Fibroblast of lung (primary cell): Measurements from ENCODE around the gene GPC5. TPM values are rescaled to one million over a fixed set of nuclear protein-coding genes. Genes with fewer than 3 reads are reported as not detected.

Experiments
- DNase-seq, 2 donors: peaks; one replicate each; pipeline versions ENCODE4 v3.0.0 to v3.0.0-alpha.2; 2010; ENCODE audit warnings: low read depth in 2 of 2
- H2AFZ ChIP-seq: 2 replicates; pipeline ENCODE4 v1.5.1; 2012; ENCODE audit warnings: low read length, control low read depth, inconsistent platforms
- H3K27ac ChIP-seq: 2 replicates; pipeline ENCODE4 v1.5.1; 2011; ENCODE audit warnings: low read length, control low read depth; ENCODE audit not compliant: insufficient read depth
- H3K27me3 ChIP-seq: 2 replicates; pipeline ENCODE4 v1.5.1; 2011; ENCODE audit warnings: mild to moderate bottlenecking, low read length; ENCODE audit not compliant: control insufficient read depth, insufficient read depth
- H3K36me3 ChIP-seq: 2 replicates; pipeline ENCODE4 v1.5.1; 2011; ENCODE audit warnings: low read length; ENCODE audit not compliant: control insufficient read depth, insufficient read depth
- H3K4me1 ChIP-seq: 2 replicates; pipeline ENCODE4 v1.5.1; 2011; ENCODE audit warnings: low read length; ENCODE audit not compliant: control insufficient read depth, insufficient read depth; ENCODE audit errors: extremely low read depth
- H3K4me2 ChIP-seq: 2 replicates; pipeline ENCODE4 v1.5.1; 2011; ENCODE audit warnings: low read length, control low read depth; ENCODE audit not compliant: insufficient read depth; ENCODE audit errors: extremely low read depth
- H3K4me3 ChIP-seq, 4 experiments: fragments of 200-600 bp in 1 of 4; sonication (generic) in 1 of 4; replicated peaks in 1 of 4; 2 replicates each; pipeline ENCODE4 v1.5.1; 2011 to 2016; ENCODE audit warnings: low read length in 4 of 4, low read depth in 3 of 4, mild to moderate bottlenecking in 3 of 4, control low read depth in 2 of 4, inconsistent platforms in 1 of 4, mixed read lengths in 1 of 4; ENCODE audit not compliant: insufficient read depth in 1 of 4; ENCODE audit errors: control extremely low read depth in 1 of 4
- H3K79me2 ChIP-seq: 2 replicates; pipeline ENCODE4 v1.5.1; 2012; ENCODE audit warnings: mild to moderate bottlenecking, low read length, inconsistent platforms; ENCODE audit not compliant: control insufficient read depth, insufficient read depth
- H3K9ac ChIP-seq: 2 replicates; pipeline ENCODE4 v1.5.1; 2011; ENCODE audit warnings: mild to moderate bottlenecking, low read length, control low read depth; ENCODE audit not compliant: insufficient read depth
- H3K9me3 ChIP-seq: 2 replicates; pipeline ENCODE4 v1.5.1; 2012; ENCODE audit warnings: low read depth, low read length; ENCODE audit not compliant: control insufficient read depth, insufficient read depth
- H4K20me1 ChIP-seq: 2 replicates; pipeline ENCODE4 v1.5.1; 2011; ENCODE audit warnings: low read length; ENCODE audit not compliant: control insufficient read depth, insufficient read depth; ENCODE audit errors: extremely low read depth
- CTCF ChIP-seq, 2 donors: IDR thresholded peaks in 1 of 2; conservative IDR thresholded peaks in 1 of 2; 1 replicate in 1 of 2; 2 replicates in 1 of 2; pipeline ENCODE4 v1.5.1; 2011 to 2012; ENCODE audit warnings: low read length in 2 of 2, control low read depth in 1 of 2, inconsistent platforms in 1 of 2, low read depth in 1 of 2, mild to moderate bottlenecking in 1 of 2
- EZH2 ChIP-seq: IDR thresholded peaks from 2 replicates; pipeline ENCODE4 v1.5.1; 2012; ENCODE audit warnings: low read length, control low read depth, mild to moderate bottlenecking; ENCODE audit errors: missing control alignments
- polyA plus RNA-seq, 2 donors: library from polyadenylated mRNA; depleted of rRNA in 1 of 2; stranded (reverse) in 1 of 2; unstranded in 1 of 2; fragments of >200 nt; gene quantifications; 2 replicates each; pipeline ENCODE4 v1.2.1, GENCODE V29; 2011 to 2012; ENCODE audit warnings: missing spikeins in 1 of 2
- total RNA-seq: library from RNA; depleted of rRNA; stranded (reverse); fragments of >200 nt; gene quantifications from 2 replicates; pipeline ENCODE4 v1.2.1, GENCODE V29; 2014

GPC5 gene
- total and polyA plus RNA-seq, 2 donors (not counting 1 experiment from before 2014, with no cell fraction given) = 0.17 TPM; not detected in 1

DNA sequence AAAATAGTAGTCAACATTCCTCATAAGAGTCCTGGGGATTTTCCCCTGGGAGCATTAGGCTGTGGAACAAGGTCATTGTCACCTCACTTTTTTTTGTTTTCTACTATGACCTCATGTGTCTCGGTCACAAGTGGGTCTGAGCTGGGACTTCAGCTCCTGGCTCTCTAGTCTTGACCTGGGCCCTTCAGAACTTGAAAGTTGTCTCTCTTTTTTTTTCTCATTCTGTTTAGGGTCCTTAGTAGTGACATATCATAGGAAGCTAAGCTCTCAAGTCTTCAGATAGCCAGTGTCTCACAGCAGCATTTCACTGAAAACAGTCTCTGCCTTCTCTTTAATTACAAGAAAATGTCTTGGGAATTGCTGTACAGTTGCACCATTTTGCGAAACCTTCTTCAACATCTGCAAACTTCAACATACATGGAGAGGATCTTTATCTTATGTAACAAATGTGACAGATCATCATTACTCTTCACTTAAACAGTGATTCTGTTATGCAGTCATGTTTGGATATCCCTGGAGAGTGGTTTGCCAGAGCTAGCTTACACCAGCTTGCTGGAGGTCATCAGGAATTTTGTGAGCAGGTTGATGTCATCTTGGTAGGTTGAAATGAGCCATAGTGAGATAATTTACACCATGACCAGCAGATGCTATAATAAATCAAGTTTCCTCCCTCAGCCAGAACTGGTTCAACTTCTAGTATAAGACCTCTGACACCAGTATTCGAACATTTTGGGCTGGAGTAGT lies 131.5 kb downstream of the GPC5 start:
- Histone ChIP-seq H3K4me3 (no peak overlapping the region), H2AFZ (no peak overlapping the region), H4K20me1 (no peaks in the 10 kb centered on the region), H3K9ac (no peak overlapping the region), H3K36me3 (no peaks in the 10 kb centered on the region), H3K27ac (no peak overlapping the region), H3K4me1 (no peaks in the 10 kb centered on the region), H3K9me3 (no peaks in the 10 kb centered on the region), H3K79me2 (no peaks in the 10 kb centered on the region), H3K27me3 (no peaks in the 10 kb centered on the region), H3K4me2 (no peak overlapping the region)
- TF ChIP-seq EZH2 (no peak), CTCF (conservative IDR thresholded peaks at IDR 0.05 in 1 of 2, IDR thresholded peaks at IDR 0.05 in 1 of 2; ENCODE audit: low read depth in 1 of 2, low read length in 2 of 2) (no peak)
- no peak for DNase-seq

- Histone ChIP-seq H3K4me2 (no peak overlapping the region), H3K79me2 (no peaks in the 10 kb centered on the region), H3K36me3 (no peaks in the 10 kb centered on the region), H3K9ac (no peak overlapping the region), H3K4me3 (no peak overlapping the region), H4K20me1 (no peaks in the 10 kb centered on the region), H3K9me3 (peaks cover 1% of the 10 kb centered on the region), H3K27me3 (no peaks in the 10 kb centered on the region), H3K27ac (no peak overlapping the region), H3K4me1 (no peaks in the 10 kb centered on the region), H2AFZ (no peak overlapping the region)
- TF ChIP-seq CTCF (conservative IDR thresholded peaks at IDR 0.05 in 1 of 2, IDR thresholded peaks at IDR 0.05 in 1 of 2; ENCODE audit: low read depth in 1 of 2, low read length in 2 of 2) (no peak), EZH2 (no peak)
- no peak for DNase-seq
Measured at GRCh38 chr13:91531646-91532045, 133.2 kb downstream of the GPC5 start.

DNA sequence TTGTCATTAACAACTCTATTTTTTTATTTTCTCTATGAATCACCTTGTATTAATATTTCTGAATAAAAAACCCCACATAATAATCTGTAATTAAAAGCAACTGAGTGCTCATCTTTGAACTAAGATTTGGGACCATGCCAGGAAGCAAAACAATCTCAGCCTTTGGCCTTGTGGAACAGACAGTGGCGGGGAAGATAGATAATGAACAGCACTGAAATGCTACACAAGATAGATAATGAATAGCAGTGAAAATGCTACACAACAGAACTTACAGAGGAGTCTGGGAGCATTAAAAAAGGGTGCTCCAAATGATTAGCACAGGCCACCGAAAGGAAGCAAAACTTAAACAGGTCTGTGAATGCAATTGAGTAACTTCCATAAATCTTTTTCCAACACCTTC lies 134.9 kb downstream of the GPC5 start:
- no peaks in the 10 kb centered on the region for H4K20me1 ChIP-seq
- no peak overlapping the region for H3K9ac ChIP-seq
- H3K4me3 ChIP-seq = no peak overlapping the region
- H3K4me2 ChIP-seq = no peak overlapping the region
- H2AFZ ChIP-seq = no peak overlapping the region
- H3K36me3 ChIP-seq = no peaks in the 10 kb centered on the region
- no peaks in the 10 kb centered on the region for H3K27me3 ChIP-seq
- TF ChIP-seq CTCF (conservative IDR thresholded peaks at IDR 0.05 in 1 of 2, IDR thresholded peaks at IDR 0.05 in 1 of 2; ENCODE audit: low read depth in 1 of 2, low read length in 2 of 2) = no peak
- TF ChIP-seq EZH2 = no peak
- no peak overlapping the region for H3K27ac ChIP-seq
- H3K4me1 ChIP-seq = no peaks in the 10 kb centered on the region
- no peak for DNase-seq
- H3K9me3 ChIP-seq = peaks cover 1% of the 10 kb centered on the region
- no peaks in the 10 kb centered on the region for H3K79me2 ChIP-seq
